Stomach (tissue), 9 donors: Measurements from ENCODE around the gene DDAH1. TPM values are rescaled to one million over a fixed set of nuclear protein-coding genes. Genes with fewer than 3 reads are reported as not detected.

Experiments
- DNase-seq, 2 donors: peaks; one replicate each; pipeline versions ENCODE4 v3.0.0 to v3.0.0-alpha.2; 2013 to 2019
- H3K27ac ChIP-seq, 5 donors: fragments of 200-600 bp in 4 of 5; sonication (generic) in 4 of 5; one replicate each; pipeline ENCODE4 v1.5.1; 2013 to 2019; ENCODE audit warnings: mild to moderate bottlenecking in 1 of 5, moderate library complexity in 1 of 5
- H3K27me3 ChIP-seq, 3 donors: fragments of 200-600 bp; sonication (generic); one replicate each; pipeline ENCODE4 v1.5.1; 2017 to 2019; ENCODE audit warnings: mixed run types in 1 of 3
- H3K36me3 ChIP-seq, 4 donors: fragments of 200-600 bp; sonication (generic); 1 replicate in 3 of 4; 2 replicates in 1 of 4; pipeline ENCODE4 v1.5.1; 2016 to 2019
- H3K4me1 ChIP-seq, 4 donors: fragments of 200-600 bp; sonication (generic); one replicate each; pipeline ENCODE4 v1.5.1; 2016 to 2019
- H3K4me3 ChIP-seq, 4 donors: fragments of 200-600 bp; sonication (generic) in 3 of 4; one replicate each; pipeline ENCODE4 v1.5.1; 2016 to 2019; ENCODE audit warnings: mild to moderate bottlenecking in 1 of 4
- H3K9me3 ChIP-seq, 4 donors: fragments of 200-600 bp; sonication (generic); one replicate each; pipeline ENCODE4 v1.5.1; 2016 to 2019
- CTCF ChIP-seq, 7 experiments: fragments of 450-650 bp in 4 of 7; fragments of 200-600 bp in 3 of 7; sonication (generic) in 3 of 7; IDR thresholded peaks; one replicate each; pipeline ENCODE4 v1.5.1; 2016 to 2019; ENCODE audit warnings: antibody characterized with exemption in 7 of 7, control low read depth in 2 of 7, mild to moderate bottlenecking in 1 of 7
- EP300 ChIP-seq: sonication (generic); formaldehyde crosslinking; IDR thresholded peaks from one replicate; pipeline ENCODE4 v1.6.1; 2017; ENCODE audit warnings: antibody characterized with exemption
- POLR2A ChIP-seq, 4 donors: fragments of 450-650 bp; IDR thresholded peaks; one replicate each; pipeline ENCODE4 v1.6.1; 2016; ENCODE audit warnings: antibody characterized with exemption in 4 of 4, control low read depth in 2 of 4, mild to moderate bottlenecking in 1 of 4, moderate library complexity in 1 of 4
- POLR2AphosphoS5 ChIP-seq, 3 donors: sonication (generic); formaldehyde crosslinking; IDR thresholded peaks; one replicate each; pipeline ENCODE4 v1.6.1; 2016; ENCODE audit warnings: antibody characterized with exemption in 3 of 3
- WGBS, 5 donors: extraction: QIAGEN DNeasy Blood & Tissue Kit in 3 of 5; methylation state at CpG; one replicate each; pipeline versions ENCODE4 v1.1.5 to v1.1.7; 2013 to 2018; 5-methylcytosine and 5-hydroxymethylcytosine counted together
- intact Hi-C: fragments of 100-400 bp; cut with DNase I; formaldehyde crosslinking; loops from one replicate; pipeline ENCODE4 v1.15.1; 2023; ENCODE audit warnings: low total_unique reads
- polyA plus RNA-seq, 3 donors: library from polyadenylated mRNA; stranded (reverse); fragments of 200-250 nt; gene quantifications; one replicate each; pipeline ENCODE4 v1.2.3, GENCODE V29; 2013
- total RNA-seq, 5 donors: library from RNA; depleted of rRNA; stranded (reverse); fragments of >200 nt; gene quantifications; one replicate each; pipeline versions ENCODE4 v1.1.0 to v1.2.3, GENCODE V29; 2014 to 2016
- donor health status: healthy with polysubstance abuse.
- donor health status: Bipolar disorder and iron deficiency.
- donor health status: healthy.

Gene DDAH1
- total and polyA plus RNA-seq, 8 donors, result 10.6 to 113 (median 42.3) TPM

- Histone ChIP-seq H3K4me3 (no peak overlapping the region), H3K36me3 (no peaks in the 10 kb centered on the region), H3K27me3 (no peaks in the 10 kb centered on the region), H3K4me1 (no peaks in the 10 kb centered on the region), H3K9me3 (peaks cover 0 to 13% (median 9%) of the 10 kb centered on the region in 4 donors), H3K27ac (no peak overlapping the region)
- intact Hi-C loops, result no loop called here
- TF ChIP-seq CTCF (IDR thresholded peaks at IDR 0.05) (no peak), EP300 (no peak), POLR2A (IDR thresholded peaks at IDR 0.05) (no peak), POLR2AphosphoS5 (IDR thresholded peaks at IDR 0.05) (no peak)
- DNase-seq, result no peak
- WGBS, 5 donors, result 33 to 62% (median 51%) methylated on average over 3 of the region's 3 CpGs
Observed at GRCh38 chr1:85417876-85418275, 47.1 kb downstream of the DDAH1 start.

GRCh38 chr1:85417017-85417416 is 47.9 kb downstream of the DDAH1 start:
- H3K36me3 ChIP-seq, result no peaks in the 10 kb centered on the region
- intact Hi-C loops, result no loop called here
- H3K4me1 ChIP-seq, result no peaks in the 10 kb centered on the region
- H3K27ac ChIP-seq, result no peak overlapping the region
- WGBS, 5 donors, result 78 to 87% (median 85%) methylated on average over 5 of the region's 5 CpGs
- DNase-seq, result no peak
- no peaks in the 10 kb centered on the region for H3K27me3 ChIP-seq
- no peak overlapping the region for H3K4me3 ChIP-seq
- H3K9me3 ChIP-seq, result peaks cover 0 to 13% (median 9%) of the 10 kb centered on the region in 4 donors
- TF ChIP-seq CTCF (IDR thresholded peaks at IDR 0.05), result no peak
- TF ChIP-seq POLR2AphosphoS5 (IDR thresholded peaks at IDR 0.05), result no peak
- TF ChIP-seq POLR2A (IDR thresholded peaks at IDR 0.05), result no peak
- TF ChIP-seq EP300, result no peak

- Histone ChIP-seq H3K27me3 (no peaks in the 10 kb centered on the region), H3K27ac (no peak overlapping the region), H3K36me3 (no peaks in the 10 kb centered on the region), H3K4me1 (peaks cover 0 to 11% (median 1%) of the 10 kb centered on the region in 4 donors), H3K4me3 (no peak overlapping the region), H3K9me3 (no peaks in the 10 kb centered on the region)
- TF ChIP-seq EP300 (no peak), POLR2AphosphoS5 (IDR thresholded peaks at IDR 0.05) (no peak), POLR2A (IDR thresholded peaks at IDR 0.05) (no peak), CTCF (IDR thresholded peaks at IDR 0.05) (no peak)
- 74 to 89% (median 82%) methylated on average over 1 of the region's 1 CpG for WGBS, 5 donors
- intact Hi-C loops, result no loop called here
- DNase-seq, result no peak
Observed at GRCh38 chr1:85413169-85413568, 51.8 kb downstream of the DDAH1 start.

- Histone ChIP-seq H3K4me3 (no peak overlapping the region), H3K36me3 (no peaks in the 10 kb centered on the region), H3K27ac (no peak overlapping the region), H3K27me3 (no peaks in the 10 kb centered on the region), H3K4me1 (peaks cover 0 to 26% (median 12%) of the 10 kb centered on the region in 4 donors), H3K9me3 (no peaks in the 10 kb centered on the region)
- WGBS, 5 donors, result 88 to 94% (median 93%) methylated on average over 5 of the region's 5 CpGs
- intact Hi-C loops, result no loop called here
- TF ChIP-seq EP300 (no peak), POLR2AphosphoS5 (IDR thresholded peaks at IDR 0.05) (no peak), POLR2A (IDR thresholded peaks at IDR 0.05) (no peak), CTCF (IDR thresholded peaks at IDR 0.05) (no peak)
- no peak for DNase-seq
Observed at GRCh38 chr1:85411567-85412305, 53.2 kb downstream of the DDAH1 start.
